Ureter (tissue), 1 donor: ENCODE measurements around the gene FASLG. TPM values are rescaled to one million over a fixed set of nuclear protein-coding genes. Genes with fewer than 3 reads are reported as not detected.
"Not testable (repeated sequence)": the region's sequence is repeated elsewhere in the genome, so short reads cannot be mapped to it uniquely, and the experiment has no call there.

Source experiments
- DNase-seq: peaks from one replicate; pipeline ENCODE4 v3.0.0-alpha.2; 2020; ENCODE audit warnings: low spot score
- total RNA-seq: library from RNA; stranded (reverse); gene quantifications from one replicate; pipeline ENCODE4 v1.2.4, GENCODE V29; 2023
- donor health status: DM: yes; HTN: yes; CAD: no.

The FASLG gene, protein sequence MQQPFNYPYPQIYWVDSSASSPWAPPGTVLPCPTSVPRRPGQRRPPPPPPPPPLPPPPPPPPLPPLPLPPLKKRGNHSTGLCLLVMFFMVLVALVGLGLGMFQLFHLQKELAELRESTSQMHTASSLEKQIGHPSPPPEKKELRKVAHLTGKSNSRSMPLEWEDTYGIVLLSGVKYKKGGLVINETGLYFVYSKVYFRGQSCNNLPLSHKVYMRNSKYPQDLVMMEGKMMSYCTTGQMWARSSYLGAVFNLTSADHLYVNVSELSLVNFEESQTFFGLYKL
- total RNA-seq, result 0.47 TPM

- no peak for DNase-seq
These were observed at the start of gene FASLG for GRCh38 chr1:172658871-172659453. Gene FASLG, plus strand, starts transcription at chr1:172659103. Its CDS starts 99 bp downstream, at chr1:172659202.

DNA sequence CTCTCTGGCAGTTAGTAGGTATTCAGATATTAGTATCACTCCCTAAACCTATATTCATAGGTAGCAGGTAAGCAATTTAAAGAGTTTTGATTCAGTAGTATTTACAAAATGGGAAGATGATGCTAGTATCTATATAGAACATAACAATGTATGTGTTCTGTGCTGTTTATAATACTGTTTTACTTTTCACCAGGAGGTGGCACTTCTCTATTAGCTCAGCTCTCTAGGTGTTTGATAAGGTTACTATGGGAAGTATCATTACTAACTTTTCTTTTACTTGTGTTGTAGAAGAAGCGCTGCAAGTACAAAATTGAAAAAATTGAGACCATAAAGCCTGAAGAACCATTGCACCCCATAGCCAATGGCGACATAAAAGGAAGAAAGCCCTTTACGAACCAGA lies 49.4 kb upstream of the FASLG start:
- DNase-seq, result no peak

GRCh38 chr1:172612478-172612877 lies 46.4 kb upstream of the FASLG start:
- no peak for DNase-seq

GRCh38 chr1:172613294-172613693 lies 45.6 kb upstream of the FASLG start:
- no peak for DNase-seq

DNA sequence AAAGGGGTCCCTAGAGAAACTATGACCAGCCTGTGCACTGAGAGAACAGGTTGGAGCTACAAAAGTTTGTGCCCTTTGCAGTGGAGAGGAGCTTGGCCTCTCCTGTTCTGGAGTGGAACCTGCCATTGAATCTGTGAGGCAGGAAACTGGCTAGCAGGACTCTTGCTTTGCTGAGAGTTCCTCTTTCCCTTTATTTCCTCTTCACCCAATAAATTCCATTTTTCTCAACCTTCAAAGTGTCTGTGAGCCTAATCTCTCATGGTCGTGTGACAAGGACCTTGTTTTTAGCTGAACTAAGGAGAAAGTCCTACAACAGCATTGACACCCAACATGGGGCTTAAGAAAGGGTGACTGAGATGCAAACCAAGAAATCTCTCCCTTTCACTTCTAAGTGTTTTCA lies 42.7 kb upstream of the FASLG start:
- DNase-seq, result no peak

- no peak for DNase-seq
These were observed 42.3 kb upstream of the FASLG start for GRCh38 chr1:172616636-172617035.

DNA sequence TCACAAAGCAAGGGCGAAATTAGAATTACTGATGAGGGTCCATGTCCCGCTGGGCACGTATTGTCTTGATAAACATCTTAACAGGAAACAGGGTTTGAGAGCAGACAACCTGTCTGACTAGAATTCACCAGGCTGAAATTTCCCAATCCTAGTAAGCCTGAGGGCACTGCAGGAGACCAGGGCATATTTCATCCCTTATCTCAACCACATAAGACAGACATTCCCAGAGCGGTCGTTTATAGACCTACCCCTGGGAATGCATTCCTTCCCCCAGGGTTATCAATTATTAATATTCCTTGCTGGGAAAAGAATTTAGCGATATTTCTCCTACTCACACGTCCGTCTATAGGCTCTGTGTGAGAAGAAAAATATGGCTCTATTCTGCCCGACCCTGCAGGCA lies 38.3 kb upstream of the FASLG start:
- not testable (repeated sequence) for DNase-seq

DNA sequence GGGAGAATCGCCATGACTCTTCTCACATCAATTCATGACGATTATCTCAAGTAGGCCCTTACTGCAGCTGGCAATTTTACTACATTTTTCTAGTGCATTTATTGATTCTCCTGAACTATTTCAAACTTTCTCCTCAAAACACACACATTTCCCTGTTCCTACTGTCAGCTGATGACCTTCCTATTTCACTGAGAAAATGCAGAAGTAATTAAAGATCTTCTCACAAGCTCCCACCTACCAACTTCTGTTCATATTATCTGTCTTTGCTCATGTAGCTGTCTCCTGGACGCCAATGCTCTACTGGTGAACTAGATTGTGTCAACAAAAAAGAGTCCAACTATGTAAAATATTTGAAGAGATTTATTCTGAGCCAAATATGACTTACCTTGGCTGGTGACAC lies 36.4 kb upstream of the FASLG start:
- DNase-seq, result no peak

DNA sequence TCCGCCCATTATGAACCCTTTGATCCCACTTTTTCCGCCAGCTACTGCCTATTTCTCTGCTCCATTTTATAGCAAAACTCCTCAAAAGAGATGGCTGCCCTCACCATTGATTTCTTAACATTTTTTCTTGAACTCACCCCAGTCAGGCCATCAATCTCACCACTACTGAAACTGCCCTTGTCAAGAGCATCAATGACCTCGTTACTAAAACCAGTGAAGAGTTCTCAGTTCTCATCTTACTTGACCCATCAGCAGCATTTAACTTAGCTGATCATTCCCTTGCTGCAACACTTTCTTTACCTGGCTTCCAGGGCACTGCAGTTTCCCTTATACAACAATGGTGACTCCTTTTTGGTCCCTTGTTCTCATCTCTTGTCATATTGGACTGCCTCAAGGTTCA lies 35.2 kb upstream of the FASLG start:
- no peak for DNase-seq

GRCh38 chr1:172626845-172627244 lies 32.1 kb upstream of the FASLG start:
- DNase-seq, result no peak

DNA sequence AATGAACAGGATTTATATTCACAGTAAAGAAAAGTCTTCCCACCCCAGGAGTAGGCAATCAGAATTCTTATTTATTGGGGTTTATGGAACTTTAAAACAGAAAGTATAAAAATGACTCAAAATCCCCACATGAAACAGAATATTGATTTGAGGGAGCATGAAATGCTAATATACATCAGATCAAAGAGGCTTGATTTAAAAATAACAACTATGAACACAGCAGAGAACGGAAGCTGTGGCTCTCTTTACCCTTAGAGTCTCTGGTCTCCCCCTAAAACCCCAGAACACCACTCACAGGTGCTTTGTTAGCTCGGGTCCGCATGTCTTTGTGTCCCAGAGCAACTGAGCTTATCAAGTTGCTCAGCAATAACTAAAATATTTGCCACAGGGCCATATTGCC lies 31.2 kb upstream of the FASLG start:
- no peak for DNase-seq

DNA sequence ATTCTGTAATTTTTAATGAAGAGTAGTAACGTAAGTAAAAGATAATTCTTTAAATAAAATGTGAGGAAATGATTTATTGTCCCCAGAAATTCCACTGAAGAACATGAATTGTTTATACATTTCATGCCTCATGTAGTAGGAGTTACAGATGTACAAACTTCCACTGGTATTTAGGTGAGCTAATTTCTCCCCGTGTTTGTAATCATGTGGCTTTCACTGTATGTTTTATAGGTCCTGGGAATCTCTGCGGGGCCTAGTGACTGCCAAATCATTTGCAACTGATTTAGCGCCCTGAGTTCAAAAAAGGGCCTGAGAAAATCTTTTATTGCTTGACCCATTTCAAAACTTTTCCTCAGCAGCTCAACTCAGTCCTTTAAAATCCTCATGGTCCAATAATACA lies 30.5 kb upstream of the FASLG start:
- no peak for DNase-seq

DNA sequence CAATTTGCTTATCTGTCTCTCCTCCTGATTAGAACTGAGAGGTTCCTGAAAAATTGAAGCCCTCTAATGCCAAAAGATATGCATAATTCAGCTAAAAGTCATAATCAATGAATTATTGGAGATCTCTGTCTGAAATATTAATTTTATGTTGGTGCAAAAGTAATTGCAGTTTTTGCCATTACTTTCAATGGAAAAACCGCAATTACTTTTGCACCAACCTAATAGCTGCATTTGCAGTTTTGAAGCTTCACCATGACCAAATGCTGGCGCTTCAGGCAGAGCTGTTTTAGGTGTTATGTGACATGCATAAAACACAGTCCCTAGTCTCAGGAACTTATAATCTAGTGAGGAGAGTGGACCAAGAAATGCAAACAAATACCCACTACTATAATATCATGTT lies 29.7 kb upstream of the FASLG start:
- no peak for DNase-seq

DNA sequence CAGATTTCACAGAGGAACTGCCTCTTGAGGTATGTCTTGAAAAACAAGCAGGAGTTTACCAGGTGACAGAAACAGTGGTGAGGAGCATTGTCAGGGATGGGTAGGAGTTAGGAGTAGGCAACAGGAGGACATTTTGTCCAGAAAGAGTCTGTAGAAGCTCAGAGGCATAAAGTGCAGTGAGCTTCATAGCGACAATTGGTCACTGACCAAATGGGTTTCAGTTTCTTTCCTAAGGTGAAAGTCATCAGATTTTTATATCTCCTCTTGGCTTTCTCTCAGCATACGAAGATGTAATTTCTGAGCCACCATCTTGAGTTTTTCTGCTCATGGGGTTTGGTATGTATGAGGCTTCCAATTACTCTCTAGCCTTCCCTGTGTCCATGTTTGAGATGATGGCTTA lies 29.3 kb upstream of the FASLG start:
- no peak for DNase-seq

GRCh38 chr1:172630056-172630818 lies 28.7 kb upstream of the FASLG start:
- no peak for DNase-seq

DNA sequence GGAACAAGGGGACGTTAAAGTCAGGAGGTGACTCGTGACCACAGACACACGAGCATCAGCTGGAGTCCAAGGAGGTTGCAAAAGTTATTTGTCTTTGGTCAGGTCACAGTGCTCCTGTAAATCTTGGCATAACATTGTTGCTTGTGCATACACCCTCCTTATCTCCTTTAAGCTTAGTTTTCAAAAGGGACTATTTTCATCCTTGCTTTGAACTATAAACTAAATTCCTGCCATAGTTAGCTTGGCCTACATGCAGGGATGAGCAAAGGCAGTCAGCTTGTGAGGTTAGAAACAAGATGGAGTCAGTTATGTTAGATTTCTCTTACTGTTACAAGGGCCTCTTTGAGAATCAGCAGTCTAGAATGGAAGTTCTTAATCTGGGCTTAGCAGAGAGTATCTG lies 28.0 kb upstream of the FASLG start:
- no peak for DNase-seq

- DNase-seq, result no peak
These were observed 21.4 kb upstream of the FASLG start for GRCh38 chr1:172637522-172637921.

DNA sequence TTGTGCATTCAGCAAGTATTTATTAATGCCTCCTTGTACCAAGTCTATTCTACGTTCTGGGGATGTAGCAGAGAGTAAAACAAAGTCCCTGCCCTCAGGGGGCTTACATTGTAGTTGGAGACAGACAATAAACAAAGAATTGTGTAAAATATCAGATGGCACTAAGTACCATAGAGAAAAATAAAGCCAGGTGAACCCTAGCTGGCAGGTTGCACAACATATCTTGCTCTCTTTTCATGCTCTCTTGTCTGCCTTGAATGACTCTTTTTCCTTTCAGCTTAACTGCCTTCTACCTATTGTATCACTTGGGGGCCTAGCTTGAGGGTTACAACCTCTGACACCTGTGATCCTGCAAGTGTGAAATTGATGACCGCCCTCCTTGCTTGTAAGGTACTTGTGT lies 20.7 kb upstream of the FASLG start:
- no peak for DNase-seq

GRCh38 chr1:172638885-172639831 lies 19.7 kb upstream of the FASLG start:
- no peak for DNase-seq

DNA sequence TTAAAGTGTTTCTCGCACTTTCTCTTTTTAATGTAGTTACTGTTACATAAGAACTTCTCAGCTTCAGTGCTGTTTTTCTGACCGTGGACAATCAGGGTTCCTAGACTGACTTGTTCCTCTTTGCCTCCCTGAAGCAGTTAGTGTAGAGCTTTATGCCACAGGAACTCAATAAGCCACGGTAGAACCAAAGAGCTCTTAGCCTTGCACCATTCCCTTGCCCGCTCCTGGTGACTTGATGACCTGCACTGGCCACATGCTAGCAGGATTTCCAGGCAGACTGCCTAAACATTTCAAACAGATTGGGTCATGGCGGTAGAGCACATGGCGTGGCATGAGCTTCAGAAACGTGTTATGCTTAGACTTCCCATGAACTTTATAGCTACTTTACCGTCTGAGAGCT lies 18.8 kb upstream of the FASLG start:
- DNase-seq, result no peak

GRCh38 chr1:172641492-172641891 lies 17.4 kb upstream of the FASLG start:
- DNase-seq, result no peak

DNA sequence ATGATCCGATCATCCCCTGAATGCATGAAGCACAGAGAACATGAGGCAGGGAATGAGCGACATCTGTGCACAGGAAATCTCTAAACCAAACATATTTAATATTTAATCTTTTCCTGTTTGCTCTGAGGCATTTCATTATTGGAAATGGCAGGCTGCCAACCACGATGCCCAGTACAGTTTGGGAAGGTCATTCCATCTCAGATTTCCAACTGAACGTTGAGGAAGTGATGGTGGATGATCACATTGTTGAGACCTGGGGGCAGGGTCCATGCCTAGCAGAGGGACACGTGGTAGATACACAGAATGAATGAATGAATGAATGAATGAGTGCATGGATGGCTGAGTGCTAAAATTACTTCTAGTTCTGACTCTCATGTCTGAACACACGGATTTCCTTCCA lies 15.9 kb upstream of the FASLG start:
- no peak for DNase-seq
